Measurements from ENCODE around the gene DCAF6.

GRCh38 chr1:168105846-168106245 is 169.4 kb downstream of the DCAF6 start:
- no peak for TF ChIP-seq CTCF (IDR thresholded peaks at IDR 0.05; ENCODE audit: low read depth, low read length, missing input control)
- no peak for TF ChIP-seq MAX (IDR thresholded peaks at IDR 0.05)
- no peak for TF ChIP-seq ZBTB33 (IDR thresholded peaks at IDR 0.05)
- no peak for TF ChIP-seq YY1 (IDR thresholded peaks at IDR 0.05)
- no peak for TF ChIP-seq ATF3 (IDR thresholded peaks at IDR 0.05)
- no peak for TF ChIP-seq RAD21 (IDR thresholded peaks at IDR 0.05)
- no peak for TF ChIP-seq JUND (IDR thresholded peaks at IDR 0.05)
- TF ChIP-seq SP1 (IDR thresholded peaks at IDR 0.05) = no peak
- TF ChIP-seq REST (IDR thresholded peaks at IDR 0.05) = no peak
- TF ChIP-seq EGR1 (IDR thresholded peaks at IDR 0.05; ENCODE audit: low read depth in 2 of 2) = no peak
- no peak for TF ChIP-seq GABPA (IDR thresholded peaks at IDR 0.05 in 1 of 2, conservative IDR thresholded peaks at IDR 0.05 in 1 of 2)
- TF ChIP-seq RXRA (IDR thresholded peaks at IDR 0.05) = no peak
